SK-MEL-5 (cell line): ENCODE data around the gene PCAT6. TPM values are rescaled to one million over a fixed set of nuclear protein-coding genes. Genes with fewer than 3 reads are reported as not detected.
"Not testable (repeated sequence)": the region's sequence is repeated elsewhere in the genome, so short reads cannot be mapped to it uniquely, and the experiment has no call there.

Experiments used
- DNase-seq: peaks from one replicate; pipeline ENCODE4 v3.0.0-alpha.2; 2016; ENCODE audit warnings: low read depth, low spot score
- in situ Hi-C: cut with HindIII; loops from 2 replicates; pipeline ENCODE4 v1.10.0; 2016; ENCODE audit warnings: low sequenced_read_pairs, high pct_unique_total_duplicates, low pct_unique_long_range_greater_than_20kb
- total RNA-seq: library from RNA; depleted of rRNA; stranded (reverse); fragments of >200 nt; shearing (Covaris generic); gene quantifications from 2 replicates; pipeline ENCODE4 v1.2.3, GENCODE V29; 2014

The PCAT6 gene
- total RNA-seq, 1 experiment from 2014 or later = 1.2 TPM

- DNase-seq = no peak
- in situ Hi-C loops = no loop called here
These were observed 6.6 kb upstream of the PCAT6 start for GRCh38 chr1:202804126-202804525.

GRCh38 chr1:202805886-202806844, 4.6 kb upstream of the PCAT6 start:
- peak; percentile 34 for DNase-seq

GRCh38 chr1:202806845-202807450, 3.8 kb upstream of the PCAT6 start:
- no peak for DNase-seq
- in situ Hi-C loops = no loop called here

More at GRCh38 chr1:202805886-202806844, 4.6 kb upstream of the PCAT6 start:
- in situ Hi-C loops = no loop called here

- no peak for DNase-seq
- in situ Hi-C loops = no loop called here
These were observed 3.3 kb upstream of the PCAT6 start for GRCh38 chr1:202807451-202807925.

GRCh38 chr1:202807926-202808757, 2.6 kb upstream of the PCAT6 start, which contains the start of gene KDM5B:
KDM5B (minus strand) TSS chr1:202808421; CDS start chr1:202808305, 116 bp downstream.
- peak; percentile 64 for DNase-seq
- in situ Hi-C loops = no loop called here

GRCh38 chr1:202809597-202810159, 1.1 kb upstream of the PCAT6 start:
- in situ Hi-C loops = no loop called here

GRCh38 chr1:202810193-202810614, 550 bp upstream of the PCAT6 start:
- in situ Hi-C loops = no loop called here
- DNase-seq = no peak

More at GRCh38 chr1:202809597-202810159, 1.1 kb upstream of the PCAT6 start:
- DNase-seq = no peak

GRCh38 chr1:202811296-202812175, 782 bp downstream of the PCAT6 start:
- in situ Hi-C loops = no loop called here

GRCh38 chr1:202812176-202813026, 1.6 kb downstream of the PCAT6 start:
- in situ Hi-C loops = no loop called here
- no peak for DNase-seq

More at GRCh38 chr1:202811296-202812175, 782 bp downstream of the PCAT6 start:
- DNase-seq = no peak

- in situ Hi-C loops = no loop called here
- DNase-seq = no peak
These were observed 4.4 kb downstream of the PCAT6 start for GRCh38 chr1:202815120-202815519.

GRCh38 chr1:202818819-202819218, 8.1 kb downstream of the PCAT6 start:
- in situ Hi-C loops = no loop called here
- DNase-seq = no peak

- DNase-seq = peak; percentile 53
- in situ Hi-C loops = no loop called here
These were observed 10.7 kb downstream of the PCAT6 start for GRCh38 chr1:202821467-202821866.

GRCh38 chr1:202825748-202826147, 15.0 kb downstream of the PCAT6 start:
- in situ Hi-C loops = no loop called here
- no peak for DNase-seq

- in situ Hi-C loops, DNase-seq: not testable (repeated sequence)
These were observed 18.5 kb downstream of the PCAT6 start for GRCh38 chr1:202829223-202829622.

GRCh38 chr1:202831906-202832305, 21.2 kb downstream of the PCAT6 start:
- in situ Hi-C loops = no loop called here

More at GRCh38 chr1:202831906-202832305, 21.2 kb downstream of the PCAT6 start:
- DNase-seq = no peak
